Neural progenitor cell (in vitro differentiated cells): ENCODE results near the gene NR1D1. TPM values are rescaled to one million over a fixed set of nuclear protein-coding genes. Genes with fewer than 3 reads are reported as not detected.

Experiments
- DNase-seq: peaks from one replicate; pipeline ENCODE4 v3.0.0-alpha.2; 2016; ENCODE audit warnings: low spot score
- H2AFZ ChIP-seq: fragments of 200-600 bp; sonication (generic); replicated peaks from 2 replicates; pipeline ENCODE4 v1.6.1; 2016; ENCODE audit warnings: antibody characterized with exemption
- H3F3A ChIP-seq: fragments of 200-600 bp; sonication (generic); 2 replicates; pipeline ENCODE4 v1.6.1; 2016; ENCODE audit warnings: antibody characterized with exemption, low read depth
- H3K27ac ChIP-seq: fragments of 200-600 bp; sonication (generic); 2 replicates; pipeline ENCODE4 v1.5.1; 2016; ENCODE audit warnings: mild to moderate bottlenecking
- H3K27me3 ChIP-seq: fragments of 200-600 bp; sonication (generic); 2 replicates; pipeline ENCODE4 v1.6.1; 2016; ENCODE audit warnings: mild to moderate bottlenecking, moderate library complexity
- H3K36me3 ChIP-seq: fragments of 200-600 bp; sonication (generic); 2 replicates; pipeline ENCODE4 v1.5.1; 2016
- H3K4me1 ChIP-seq: fragments of 200-600 bp; sonication (generic); 2 replicates; pipeline ENCODE4 v1.6.1; 2016; ENCODE audit warnings: mixed run types
- H3K4me2 ChIP-seq: fragments of 200-600 bp; sonication (generic); 2 replicates; pipeline ENCODE4 v1.6.1; 2016
- H3K4me3 ChIP-seq: fragments of 200-600 bp; sonication (generic); 2 replicates; pipeline ENCODE4 v1.5.1; 2016
- H3K79me2 ChIP-seq: fragments of 200-600 bp; sonication (generic); 2 replicates; pipeline ENCODE4 v1.6.1; 2016; ENCODE audit warnings: low read depth
- H3K9ac ChIP-seq: fragments of 200-600 bp; sonication (generic); 2 replicates; pipeline ENCODE4 v1.6.1; 2016
- H3K9me3 ChIP-seq: fragments of 200-600 bp; sonication (generic); 2 replicates; pipeline ENCODE4 v1.5.1; 2016; ENCODE audit warnings: low read depth
- H4K20me1 ChIP-seq: fragments of 200-600 bp; sonication (generic); 2 replicates; pipeline ENCODE4 v1.6.1; 2016; ENCODE audit warnings: low read depth
- H3K27ac Mint-ChIP-seq: 3 replicates; pipeline ENCODE4 v1.8.0; 2021; ENCODE audit warnings: mixed read lengths
- H3K27me3 Mint-ChIP-seq: 2 replicates; pipeline ENCODE4 v1.8.0; 2022; ENCODE audit warnings: low read depth, mild to moderate bottlenecking, inconsistent platforms, moderate library complexity, mixed read lengths; ENCODE audit not compliant: insufficient read depth
- H3K36me3 Mint-ChIP-seq: 3 replicates; pipeline ENCODE4 v1.8.0; 2021; ENCODE audit warnings: mixed read lengths
- H3K4me1 Mint-ChIP-seq: 3 replicates; pipeline ENCODE4 v1.8.0; 2021; ENCODE audit warnings: mixed read lengths
- H3K4me3 Mint-ChIP-seq: 3 replicates; pipeline ENCODE4 v1.8.0; 2021; ENCODE audit warnings: mild to moderate bottlenecking, moderate library complexity, mixed read lengths
- H3K9me3 Mint-ChIP-seq: 3 replicates; pipeline ENCODE4 v1.8.0; 2020; ENCODE audit warnings: mixed read lengths
- EZH2 ChIP-seq: fragments of 200-600 bp; sonication (generic); IDR thresholded peaks from 2 replicates; pipeline ENCODE4 v1.6.1; 2017; ENCODE audit warnings: antibody characterized with exemption, mild to moderate bottlenecking, moderate library complexity
- EZH2phosphoT487 ChIP-seq: fragments of 200-600 bp; sonication (generic); IDR thresholded peaks from 2 replicates; pipeline ENCODE4 v1.6.1; 2017; ENCODE audit warnings: antibody characterized with exemption
- total RNA-seq: library from RNA; depleted of rRNA; stranded (reverse); fragments of >200 nt; gene quantifications from 2 replicates; pipeline ENCODE4 v1.2.3, GENCODE V29; 2015; ENCODE audit warnings: low replicate concordance
- TF ChIP-seq, protein P1 (sequence below): fragments of 200-600 bp; sonication (generic); IDR thresholded peaks from 2 replicates; pipeline ENCODE4 v1.5.1; 2017; ENCODE audit warnings: antibody characterized with exemption, mild to moderate bottlenecking

The NR1D1 gene
- total RNA-seq, 1 donor from 2014 or later, result 0.24 TPM

DNA sequence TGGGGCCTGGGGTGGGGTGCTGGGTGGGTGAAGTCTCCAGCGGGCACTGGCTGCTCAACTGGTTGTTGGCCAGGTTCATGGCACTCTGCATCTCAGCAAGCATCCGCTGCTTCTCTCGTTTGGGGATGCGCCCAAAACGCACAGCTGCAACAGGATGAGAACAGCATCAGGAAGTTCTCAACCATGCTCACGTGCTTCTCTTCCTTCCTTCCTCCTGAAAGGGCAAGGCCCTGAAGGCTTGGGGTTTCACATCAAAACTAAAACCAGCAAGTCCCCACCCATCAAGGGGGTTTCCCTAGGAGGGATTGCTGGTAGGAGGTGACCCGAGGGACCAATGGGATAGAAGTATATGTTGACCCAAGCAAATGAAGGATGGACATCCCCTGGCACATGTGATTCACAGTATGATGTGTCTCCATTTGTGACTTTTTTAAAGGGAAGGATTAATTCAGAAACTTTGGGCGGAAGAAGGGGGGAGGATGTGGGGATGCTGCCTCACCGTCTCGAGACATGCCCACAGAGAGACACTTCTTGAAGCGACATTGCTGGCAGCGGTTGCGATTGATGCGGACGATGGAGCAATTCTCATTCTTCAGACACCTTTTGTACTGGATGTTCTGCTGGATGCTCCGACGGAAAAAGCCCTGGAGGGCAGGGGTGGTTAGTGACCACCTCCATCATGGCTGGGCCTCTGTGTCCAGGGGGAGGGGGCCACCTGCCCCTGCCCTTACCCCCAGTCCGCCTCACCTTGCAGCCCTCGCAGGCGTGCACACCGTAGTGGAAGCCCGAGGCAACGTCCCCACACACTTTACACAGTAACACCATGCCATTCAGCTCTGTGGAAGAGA lies 4.2 kb downstream of the NR1D1 start:
- H4K20me1 ChIP-seq, result no peaks in the 10 kb centered on the region
- no peak overlapping the region for H2AFZ ChIP-seq
- no peak overlapping the region for H3K4me3 ChIP-seq
- peaks cover 4% of the 10 kb centered on the region for H3K36me3 Mint-ChIP-seq
- no peak for TF ChIP-seq EZH2
- TF ChIP-seq EZH2phosphoT487, result no peak
- TF ChIP-seq, protein P1, sequence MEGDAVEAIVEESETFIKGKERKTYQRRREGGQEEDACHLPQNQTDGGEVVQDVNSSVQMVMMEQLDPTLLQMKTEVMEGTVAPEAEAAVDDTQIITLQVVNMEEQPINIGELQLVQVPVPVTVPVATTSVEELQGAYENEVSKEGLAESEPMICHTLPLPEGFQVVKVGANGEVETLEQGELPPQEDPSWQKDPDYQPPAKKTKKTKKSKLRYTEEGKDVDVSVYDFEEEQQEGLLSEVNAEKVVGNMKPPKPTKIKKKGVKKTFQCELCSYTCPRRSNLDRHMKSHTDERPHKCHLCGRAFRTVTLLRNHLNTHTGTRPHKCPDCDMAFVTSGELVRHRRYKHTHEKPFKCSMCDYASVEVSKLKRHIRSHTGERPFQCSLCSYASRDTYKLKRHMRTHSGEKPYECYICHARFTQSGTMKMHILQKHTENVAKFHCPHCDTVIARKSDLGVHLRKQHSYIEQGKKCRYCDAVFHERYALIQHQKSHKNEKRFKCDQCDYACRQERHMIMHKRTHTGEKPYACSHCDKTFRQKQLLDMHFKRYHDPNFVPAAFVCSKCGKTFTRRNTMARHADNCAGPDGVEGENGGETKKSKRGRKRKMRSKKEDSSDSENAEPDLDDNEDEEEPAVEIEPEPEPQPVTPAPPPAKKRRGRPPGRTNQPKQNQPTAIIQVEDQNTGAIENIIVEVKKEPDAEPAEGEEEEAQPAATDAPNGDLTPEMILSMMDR, result no peak
- H3K27ac ChIP-seq, result no peak overlapping the region
- H3K36me3 ChIP-seq, result no peaks in the 10 kb centered on the region
- no peak overlapping the region for H3K4me2 ChIP-seq
- no peak overlapping the region for H3K9ac ChIP-seq
- H3K9me3 Mint-ChIP-seq, result no peaks in the 10 kb centered on the region
- H3K9me3 ChIP-seq, result no peaks in the 10 kb centered on the region
- H3K4me3 Mint-ChIP-seq, result no peak overlapping the region
- no peaks in the 10 kb centered on the region for H3K79me2 ChIP-seq
- H3F3A ChIP-seq, result peaks cover 17% of the 10 kb centered on the region
- DNase-seq, result no peak
- no peak overlapping the region for H3K27ac Mint-ChIP-seq
- H3K27me3 Mint-ChIP-seq, result peaks cover 3% of the 10 kb centered on the region
- H3K4me1 ChIP-seq, result peaks cover 22% of the 10 kb centered on the region
- H3K4me1 Mint-ChIP-seq, result peaks cover 45% of the 10 kb centered on the region
- H3K27me3 ChIP-seq, result peaks cover 16% of the 10 kb centered on the region

DNA sequence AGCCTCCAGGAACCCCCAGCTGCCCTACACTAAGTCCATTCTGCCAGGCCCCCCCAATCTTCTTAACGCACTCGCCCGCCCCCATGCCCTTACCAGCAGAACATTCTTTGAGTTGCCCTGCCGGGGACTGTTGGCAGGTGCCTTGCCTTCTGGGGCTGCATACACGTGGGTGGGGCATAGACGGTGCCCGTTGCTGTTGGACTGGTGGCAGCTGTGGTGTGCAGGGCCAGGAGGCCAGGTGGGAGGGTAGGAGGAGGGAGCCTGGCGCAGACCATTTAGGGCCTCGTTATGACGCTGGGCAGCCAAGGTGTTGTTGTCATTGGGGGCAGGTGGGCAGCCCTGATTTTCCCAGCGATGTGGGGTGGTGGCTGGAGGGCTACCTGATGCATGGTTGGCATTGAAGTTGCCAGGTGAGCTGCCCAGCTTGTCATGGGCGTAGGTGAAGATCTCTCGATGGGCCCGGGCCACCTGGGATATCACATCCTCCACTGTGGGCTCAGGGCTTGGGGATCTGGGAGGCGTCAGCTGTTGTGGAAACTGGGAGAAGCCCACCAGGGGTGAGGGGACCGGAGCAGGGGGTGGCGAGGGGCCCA lies 4.9 kb downstream of the NR1D1 start:
- Histone ChIP-seq H3K27ac (no peak overlapping the region), H3K9ac (no peak overlapping the region), H4K20me1 (no peaks in the 10 kb centered on the region), H3K4me2 (no peak overlapping the region), H3K9me3 (no peaks in the 10 kb centered on the region), H3K4me3 (no peak overlapping the region), H3K79me2 (no peaks in the 10 kb centered on the region), H3F3A (peaks cover 14% of the 10 kb centered on the region), H2AFZ (no peak overlapping the region), H3K27me3 (peaks cover 16% of the 10 kb centered on the region), H3K4me1 (peaks cover 18% of the 10 kb centered on the region), H3K36me3 (no peaks in the 10 kb centered on the region)
- Mint-ChIP-seq H3K9me3 (no peaks in the 10 kb centered on the region), H3K4me1 (peaks cover 38% of the 10 kb centered on the region), H3K4me3 (no peak overlapping the region), H3K36me3 (peaks cover 4% of the 10 kb centered on the region), H3K27ac (no peak overlapping the region), H3K27me3 (peaks cover 3% of the 10 kb centered on the region)
- DNase-seq, result no peak
- no peak for TF ChIP-seq EZH2phosphoT487
- TF ChIP-seq EZH2, result no peak
- TF ChIP-seq, protein P1, result no peak

DNA sequence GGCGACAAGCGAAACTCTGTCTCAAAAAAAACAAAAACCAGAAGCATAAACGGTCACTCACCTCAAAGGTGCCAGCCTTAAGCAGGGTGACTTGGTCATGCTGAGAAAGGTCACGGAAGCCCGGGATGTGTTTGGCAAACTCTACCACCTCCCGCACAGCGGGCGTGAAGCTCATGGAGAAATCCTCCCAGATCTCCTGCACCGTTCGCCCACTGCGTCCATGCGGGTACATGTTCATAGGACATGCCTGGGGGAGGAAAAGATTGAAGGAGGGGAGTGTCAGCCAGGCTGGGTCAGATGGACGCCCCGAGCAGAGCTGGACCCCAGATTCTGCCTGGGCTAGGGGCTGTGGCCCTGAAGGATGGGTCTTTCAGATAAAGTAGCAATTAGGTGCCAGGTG lies 5.5 kb downstream of the NR1D1 start:
- H3K4me2 ChIP-seq, result no peak overlapping the region
- TF ChIP-seq EZH2, result no peak
- TF ChIP-seq EZH2phosphoT487, result no peak
- TF ChIP-seq, protein P1, result no peak
- H3K79me2 ChIP-seq, result no peaks in the 10 kb centered on the region
- peaks cover 14% of the 10 kb centered on the region for H3K4me1 ChIP-seq
- Mint-ChIP-seq H3K36me3 (peaks cover 4% of the 10 kb centered on the region), H3K9me3 (no peaks in the 10 kb centered on the region), H3K27ac (no peak overlapping the region), H3K4me1 (peaks cover 32% of the 10 kb centered on the region), H3K27me3 (peaks cover 3% of the 10 kb centered on the region), H3K4me3 (no peak overlapping the region)
- no peak overlapping the region for H3K4me3 ChIP-seq
- H3K9ac ChIP-seq, result no peak overlapping the region
- peaks cover 9% of the 10 kb centered on the region for H3F3A ChIP-seq
- H3K36me3 ChIP-seq, result no peaks in the 10 kb centered on the region
- no peaks in the 10 kb centered on the region for H3K9me3 ChIP-seq
- H3K27me3 ChIP-seq, result peaks cover 10% of the 10 kb centered on the region
- no peaks in the 10 kb centered on the region for H4K20me1 ChIP-seq
- H3K27ac ChIP-seq, result no peak overlapping the region
- no peak for DNase-seq
- no peak overlapping the region for H2AFZ ChIP-seq
